GM18505 (cell line): ENCODE measurements around the gene LCAT.
A peak's percentile ranks its signal among the peaks of the same experiment; 100 is the strongest.

Experiments
- ATAC-seq: cut with Tn5 transposase; IDR thresholded peaks from one replicate; pipeline ENCODE4 v1.9.1; 2021; ENCODE audit not compliant: unreplicated experiment
- POLR2A ChIP-seq: IDR thresholded peaks from 4 replicates; pipeline ENCODE4 v1.6.1; 2011; ENCODE audit warnings: borderline replicate concordance; ENCODE audit not compliant: insufficient read depth, insufficient read length; ENCODE audit errors: extremely low read depth

The LCAT gene

GRCh38 chr16:67936880-67937605, 6.9 kb downstream of the LCAT start:
- ATAC-seq, result no peak
- no peak for TF ChIP-seq POLR2A

GRCh38 chr16:67936124-67936879, 7.6 kb downstream of the LCAT start, which contains the start of gene PSMB10:
TSS of gene PSMB10 (minus strand) at chr16:67936850. CDS start at chr16:67936749, 101 bp downstream.
- peak; percentile 78 for TF ChIP-seq POLR2A
- no peak for ATAC-seq

- ATAC-seq, result peak; percentile 85
- TF ChIP-seq POLR2A, result peak; percentile 74
Measured at GRCh38 chr16:67935402-67936123, 8.4 kb downstream of the LCAT start.

GRCh38 chr16:67935101-67935401, 8.9 kb downstream of the LCAT start:
- no peak for TF ChIP-seq POLR2A
- ATAC-seq, result no peak

- no peak for ATAC-seq
- peak; percentile 34 for TF ChIP-seq POLR2A
Measured at GRCh38 chr16:67934306-67935100, 9.4 kb downstream of the LCAT start.

- no peak for TF ChIP-seq POLR2A
- ATAC-seq, result no peak
Measured at GRCh38 chr16:67933805-67934204, 10.1 kb downstream of the LCAT start.

GRCh38 chr16:67932462-67932840, 11.5 kb downstream of the LCAT start:
- no peak for ATAC-seq
- TF ChIP-seq POLR2A, result no peak

- no peak for TF ChIP-seq POLR2A
- ATAC-seq, result no peak
Measured at GRCh38 chr16:67931712-67932461, 12.0 kb downstream of the LCAT start, which contains the start of gene CTRL. TSS of gene CTRL (minus strand) at chr16:67931862. CDS start at chr16:67931852, 10 bp downstream.

GRCh38 chr16:67930678-67931211, 13.2 kb downstream of the LCAT start:
- no peak for TF ChIP-seq POLR2A

GRCh38 chr16:67930191-67930590, 13.7 kb downstream of the LCAT start:
- ATAC-seq, result no peak
- TF ChIP-seq POLR2A, result peak; percentile 19

More at GRCh38 chr16:67930678-67931211, 13.2 kb downstream of the LCAT start:
- no peak for ATAC-seq

GRCh38 chr16:67928561-67929364, 15.2 kb downstream of the LCAT start:
- no peak for TF ChIP-seq POLR2A
- no peak for ATAC-seq
